Activated naive CD4-positive, alpha-beta T cell treated with anti-CD3 and anti-CD28 coated beads, Interleukin-2, amount 50 U/mL, for 72 hours (primary cell): ENCODE measurements around the gene C14orf132. TPM values are rescaled to one million over a fixed set of nuclear protein-coding genes. Genes with fewer than 3 reads are reported as not detected.

Experiments
- ATAC-seq, 2 donors: fragments of 150-1000 bp; cut with Tn5 transposase; 2 replicates each; pipeline ENCODE4 v1.10.0; 2021; ENCODE audit warnings: mild to moderate bottlenecking in 2 of 2, moderate library complexity in 2 of 2
- DNase-seq, 2 donors: peaks; one replicate each; pipeline ENCODE4 v3.0.0; 2021 to 2022; ENCODE audit warnings: low spot score in 2 of 2
- H3K27ac Mint-ChIP-seq, 2 donors: one replicate each; pipeline ENCODE4 v1.8.0; 2022; ENCODE audit warnings: mild to moderate bottlenecking in 2 of 2, mixed read lengths in 2 of 2
- H3K36me3 Mint-ChIP-seq, 2 donors: one replicate each; pipeline ENCODE4 v1.8.0; 2022; ENCODE audit warnings: mixed read lengths in 2 of 2
- H3K9me3 Mint-ChIP-seq, 2 donors: one replicate each; pipeline ENCODE4 v1.8.0; 2022; ENCODE audit warnings: mixed read lengths in 2 of 2
- total RNA-seq, 2 donors: library from RNA; stranded (reverse); gene quantifications; one replicate each; pipeline ENCODE4 v1.2.3, GENCODE V29; 2022

Gene C14orf132
- total RNA-seq, 2 donors from 2014 or later = 1.9 to 10.4 TPM

DNA sequence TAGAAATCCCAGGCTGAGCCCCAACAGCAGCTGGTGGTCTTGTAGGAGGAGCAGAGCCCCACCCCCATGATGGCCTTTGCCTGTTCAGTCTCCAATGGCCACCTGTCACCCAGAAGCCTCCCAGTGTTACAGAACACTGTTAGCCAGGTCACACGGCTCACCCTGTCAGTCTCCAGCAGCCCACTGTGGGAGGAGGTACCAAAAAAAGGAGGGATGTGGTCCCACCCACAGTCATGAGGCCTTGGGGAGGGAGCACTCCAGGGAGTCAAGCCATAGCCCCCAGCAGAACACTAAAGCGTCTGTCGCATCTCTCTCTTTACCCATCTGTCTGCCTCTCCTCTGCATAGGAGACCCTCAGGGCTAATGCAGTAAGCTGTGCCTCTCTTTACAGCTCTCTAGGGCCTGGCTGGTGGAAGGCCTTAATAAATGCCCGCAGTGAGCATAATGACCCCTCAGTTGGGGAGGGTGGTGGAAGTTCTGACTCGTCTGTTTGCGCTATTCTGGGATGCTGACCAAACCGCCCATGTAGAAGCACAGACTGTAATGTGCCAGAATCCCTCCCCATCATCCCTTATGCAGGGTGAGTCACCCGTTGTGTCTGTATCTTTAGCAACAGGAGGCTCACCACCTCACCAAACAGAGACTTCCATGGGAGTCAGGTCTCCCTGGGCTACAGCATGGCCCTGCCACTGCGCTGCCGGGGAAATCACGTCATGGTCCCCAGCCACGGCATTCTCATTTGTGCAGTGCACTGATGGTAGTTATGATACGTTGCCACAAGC, 14.6 kb downstream of the C14orf132 start:
- Mint-ChIP-seq H3K9me3 (no peaks in the 10 kb centered on the region), H3K27ac (no peak overlapping the region)
- no peak for ATAC-seq

DNA sequence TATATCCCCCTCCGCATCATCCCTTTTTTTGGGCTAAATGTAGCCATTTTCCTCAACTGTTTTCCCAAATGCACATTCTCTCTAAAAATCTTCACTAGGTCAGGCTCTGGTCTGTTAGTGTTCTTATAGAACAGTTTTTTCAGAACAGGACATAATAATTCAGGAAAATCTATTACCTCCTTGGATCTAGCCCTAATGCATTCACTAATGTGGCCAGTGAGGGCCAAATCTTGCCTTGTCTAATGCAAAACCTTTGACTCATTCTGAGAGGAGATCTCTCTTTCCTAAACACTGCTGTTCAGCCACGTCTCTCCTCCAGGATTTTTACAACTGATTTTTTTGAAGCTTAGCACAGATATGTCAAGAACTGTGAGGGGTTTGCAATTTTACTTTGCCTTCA, 15.5 kb downstream of the C14orf132 start:
- no peak overlapping the region for H3K27ac Mint-ChIP-seq
- H3K9me3 Mint-ChIP-seq = no peaks in the 10 kb centered on the region
- no peaks in the 10 kb centered on the region for H3K36me3 Mint-ChIP-seq
- no peak for DNase-seq
- no peak for ATAC-seq

More for the DNA sequence above, 14.6 kb downstream of the C14orf132 start:
- no peaks in the 10 kb centered on the region for H3K36me3 Mint-ChIP-seq
- DNase-seq = no peak

DNA sequence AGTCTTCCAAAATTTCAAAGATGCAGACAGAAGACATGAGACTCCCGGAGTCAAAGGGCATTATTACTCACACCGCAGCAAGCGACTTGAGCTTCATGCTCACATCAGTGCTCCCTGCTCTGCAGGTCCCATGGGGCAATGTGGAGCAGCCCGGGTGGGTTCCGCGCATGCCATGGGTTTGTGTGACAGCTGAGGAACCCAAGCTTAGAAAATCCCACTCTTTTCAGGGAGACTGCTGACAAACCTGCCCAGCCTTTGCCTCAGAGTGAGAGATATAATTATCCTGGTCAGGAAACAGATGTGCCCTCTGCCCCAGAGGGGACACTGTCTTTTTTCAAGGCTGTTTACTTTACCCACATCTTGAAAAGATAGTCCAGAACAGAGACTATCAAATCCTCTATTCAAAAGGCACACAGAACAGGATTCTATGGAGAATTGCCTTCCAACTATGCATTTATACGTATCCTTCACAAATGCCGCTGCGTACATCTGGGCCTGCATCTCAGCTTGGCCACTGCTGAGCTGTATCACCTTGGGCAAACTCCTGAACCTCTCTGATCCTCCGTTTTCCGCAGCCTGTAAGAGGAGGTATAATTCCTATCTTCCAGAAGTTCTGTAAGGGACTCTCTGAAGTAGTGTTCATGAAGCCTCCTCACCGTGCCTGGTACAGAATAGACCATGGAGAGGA, 16.0 kb downstream of the C14orf132 start:
- DNase-seq (no peak), ATAC-seq (no peak)
- Mint-ChIP-seq H3K36me3 (no peaks in the 10 kb centered on the region), H3K27ac (no peak overlapping the region), H3K9me3 (no peaks in the 10 kb centered on the region)

DNA sequence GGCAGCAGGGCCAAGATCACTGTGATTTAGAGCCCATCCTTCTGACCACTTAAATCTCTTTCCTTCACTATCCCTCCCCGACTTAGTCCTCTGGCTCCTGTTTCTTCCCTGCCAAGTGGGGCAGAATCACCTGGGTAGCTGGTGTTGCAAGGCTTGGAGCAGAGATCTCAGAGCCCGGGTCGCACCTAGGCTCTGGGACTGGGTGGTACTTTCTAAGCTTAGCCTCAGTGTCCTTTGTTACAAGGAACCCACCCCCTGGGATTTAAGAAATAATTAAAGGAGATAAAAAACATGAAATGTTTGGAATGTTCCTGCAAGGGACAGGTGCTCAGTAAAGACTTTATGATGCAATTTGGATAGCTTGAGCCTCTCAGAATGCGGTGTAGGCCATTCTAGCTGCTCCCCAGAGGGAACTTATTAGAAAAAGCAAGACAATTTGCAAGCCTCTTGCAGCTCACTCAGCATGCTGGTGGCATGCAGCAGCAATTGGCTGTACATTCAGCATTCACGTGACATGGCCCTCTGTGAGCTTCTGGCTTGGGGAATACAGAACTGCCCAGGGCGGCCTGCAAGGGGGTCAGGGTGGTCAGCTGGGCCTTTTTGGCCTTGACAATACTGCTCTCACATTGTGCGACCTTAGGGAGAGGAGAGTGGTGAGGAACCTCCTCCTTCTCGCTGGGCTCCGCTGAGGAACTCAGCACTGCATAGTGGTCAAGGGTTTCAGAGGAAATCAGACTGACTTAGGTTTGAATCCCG, 16.8 kb downstream of the C14orf132 start:
- Mint-ChIP-seq H3K9me3 (no peaks in the 10 kb centered on the region), H3K36me3 (no peaks in the 10 kb centered on the region), H3K27ac (no peak overlapping the region)
- DNase-seq (no peak), ATAC-seq (no peak)

DNA sequence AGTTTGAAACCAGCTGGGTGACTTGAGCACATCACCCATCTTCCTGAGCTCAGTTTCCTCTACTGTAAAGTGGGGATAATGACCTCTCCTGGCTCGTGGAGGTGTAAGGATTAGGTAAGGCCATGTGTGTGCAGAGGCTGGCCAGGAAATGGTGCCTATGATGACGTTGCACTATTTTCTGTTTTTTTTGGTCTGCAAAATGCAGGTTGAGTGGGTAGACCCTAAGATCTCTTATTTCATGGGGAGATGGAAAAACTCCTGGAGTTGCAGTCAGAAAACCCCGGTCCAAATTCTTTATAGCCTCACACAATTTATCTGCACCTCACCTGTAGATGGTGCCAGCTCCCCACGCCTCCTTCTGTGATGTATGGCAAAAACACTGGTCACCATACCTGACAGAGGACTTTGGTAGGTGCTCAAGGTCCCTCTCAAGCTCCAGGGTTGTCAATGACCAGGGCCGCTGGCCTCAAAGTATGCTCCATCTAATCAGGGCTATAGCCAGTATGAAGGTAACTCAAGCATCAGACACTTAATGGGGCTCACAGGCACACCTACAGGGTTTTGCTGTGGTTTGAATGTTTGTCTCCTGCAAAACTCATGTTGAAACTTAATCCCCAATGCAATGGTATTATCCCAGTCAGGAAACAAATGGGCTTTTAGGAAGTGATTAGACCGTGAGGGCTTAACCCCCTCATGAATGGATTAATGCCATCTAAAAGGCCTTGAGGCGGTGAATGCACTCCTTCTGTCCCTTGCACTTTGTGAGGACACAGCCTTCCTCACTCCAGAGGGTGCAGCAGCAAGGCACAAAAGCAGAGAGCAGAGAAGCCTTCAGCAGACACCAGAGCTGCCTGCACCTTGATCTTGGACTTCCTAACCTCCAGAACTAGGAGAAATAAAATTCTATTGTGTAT, 17.6 kb downstream of the C14orf132 start:
- no peaks in the 10 kb centered on the region for H3K36me3 Mint-ChIP-seq
- no peaks in the 10 kb centered on the region for H3K9me3 Mint-ChIP-seq
- no peak overlapping the region for H3K27ac Mint-ChIP-seq
- ATAC-seq = no peak
- no peak for DNase-seq

DNA sequence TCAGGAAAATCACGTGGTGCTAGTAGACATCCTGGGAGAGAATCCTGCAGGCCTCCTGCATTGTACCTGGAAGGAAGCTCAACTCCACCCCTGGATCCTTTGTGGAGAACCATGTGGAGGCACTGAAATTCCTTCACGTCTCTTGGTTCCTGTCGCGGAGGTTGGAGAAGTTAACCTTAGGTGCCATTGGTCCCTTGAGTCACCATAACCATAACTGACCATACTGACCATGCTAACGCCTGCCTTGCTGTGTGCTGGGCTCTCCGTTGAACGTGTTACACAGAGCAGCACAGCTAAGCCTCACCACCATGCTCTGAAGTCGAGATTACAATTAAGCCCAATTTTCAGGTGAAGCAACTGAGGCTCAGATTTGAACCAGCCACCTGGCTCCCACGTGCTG, 18.6 kb downstream of the C14orf132 start:
- DNase-seq (no peak), ATAC-seq (no peak)
- Mint-ChIP-seq H3K36me3 (no peaks in the 10 kb centered on the region), H3K27ac (no peak overlapping the region), H3K9me3 (no peaks in the 10 kb centered on the region)

DNA sequence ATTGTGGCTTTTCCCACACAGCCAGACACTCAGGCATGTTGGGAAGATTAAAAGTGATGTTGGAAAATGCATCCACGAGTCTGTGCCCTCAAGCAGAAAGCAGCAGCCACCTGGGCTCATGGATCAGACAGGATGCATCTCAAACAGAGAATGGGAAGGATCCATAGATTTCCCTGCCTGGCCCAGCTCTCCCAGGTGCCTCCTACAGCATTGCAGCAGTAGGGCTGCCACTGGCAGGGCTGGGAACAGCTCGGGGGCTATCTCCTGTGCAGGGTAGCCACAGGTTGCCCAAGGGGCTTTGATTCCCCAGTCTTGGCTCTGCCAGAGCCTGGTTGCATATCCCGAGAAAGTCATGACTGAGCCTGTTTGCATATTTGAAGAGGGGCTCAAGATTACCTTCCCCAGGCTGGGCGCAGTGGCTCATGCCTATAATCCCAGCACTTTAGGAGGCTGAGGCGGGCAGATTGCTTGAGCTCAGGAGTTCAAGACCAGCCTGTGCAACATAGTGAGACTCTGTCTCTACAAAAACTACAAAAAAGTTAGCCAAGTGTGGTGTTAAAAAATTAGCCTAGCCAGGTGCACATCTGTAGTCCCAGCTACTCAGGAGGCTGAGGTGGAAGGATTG, 19.5 kb downstream of the C14orf132 start:
- Mint-ChIP-seq H3K9me3 (no peaks in the 10 kb centered on the region), H3K27ac (no peak overlapping the region)
- ATAC-seq = no peak

DNA sequence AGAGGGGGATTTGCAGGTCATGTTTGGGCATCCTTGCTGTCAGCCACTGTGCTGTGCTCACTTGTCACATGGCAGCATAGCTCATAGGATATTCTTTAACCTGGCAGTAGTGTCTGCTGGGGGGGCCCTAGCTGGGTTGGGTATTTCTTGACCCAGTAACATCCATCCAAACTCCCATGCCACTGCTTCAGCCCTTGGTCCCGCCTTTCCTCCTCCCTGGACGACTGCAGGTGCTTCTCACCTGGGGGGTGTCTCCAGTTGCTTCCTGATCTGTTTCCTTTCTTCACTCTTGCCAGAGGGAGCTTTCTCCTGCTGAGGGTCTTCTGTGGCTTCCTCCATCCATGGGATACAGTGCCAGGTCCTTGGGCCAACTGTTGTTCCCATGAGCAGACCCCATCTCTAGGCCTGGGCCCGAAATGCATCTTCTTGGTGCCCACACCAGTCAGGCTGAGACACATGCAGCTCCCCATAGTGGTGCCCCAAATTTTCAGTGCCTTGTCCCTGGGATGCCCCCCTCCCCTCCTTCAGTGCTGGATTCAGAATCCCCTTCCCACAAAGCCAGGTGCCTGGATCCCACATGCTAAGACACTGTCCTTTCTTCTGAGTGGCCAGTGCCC, 20.5 kb downstream of the C14orf132 start:
- no peak for ATAC-seq
- H3K36me3 Mint-ChIP-seq = no peaks in the 10 kb centered on the region

More for the DNA sequence above, 19.5 kb downstream of the C14orf132 start:
- no peaks in the 10 kb centered on the region for H3K36me3 Mint-ChIP-seq
- no peak for DNase-seq

DNA sequence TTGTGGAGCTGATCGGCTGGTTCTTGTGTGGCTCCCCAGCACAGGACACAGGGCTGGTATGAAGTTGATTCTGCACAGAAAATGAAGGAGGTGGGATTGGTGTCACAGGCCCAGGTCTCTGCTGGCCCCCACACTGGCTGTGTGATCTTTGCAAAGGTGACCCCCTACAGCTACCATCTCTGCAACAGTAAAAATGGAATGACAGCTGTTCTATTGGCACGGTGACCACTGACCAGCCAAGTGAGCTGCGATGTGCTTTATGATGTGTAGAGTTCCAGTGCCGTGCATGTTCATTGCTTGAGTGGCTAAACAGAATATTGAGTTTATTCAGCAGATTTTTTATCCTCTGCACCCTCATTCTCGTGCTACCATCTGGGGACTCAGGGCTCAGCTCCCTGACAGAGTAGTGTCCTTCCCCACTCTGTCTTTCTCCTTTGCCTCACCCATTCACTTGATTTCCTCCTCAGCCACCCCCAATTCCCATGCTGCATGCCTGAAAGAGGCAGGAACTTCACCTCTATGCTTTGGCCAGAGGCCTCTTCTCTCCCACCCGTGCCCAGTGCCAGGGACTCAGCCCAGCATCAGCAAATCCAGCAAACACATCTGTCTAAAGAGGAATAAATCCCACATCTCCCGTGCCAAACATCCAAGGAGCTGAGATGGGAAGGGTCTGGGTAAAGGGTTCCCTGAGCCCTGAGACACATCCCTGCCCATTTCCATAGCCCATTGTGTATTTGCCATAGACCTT, 21.2 kb downstream of the C14orf132 start:
- H3K27ac Mint-ChIP-seq = peak overlapping the region in 1 of 2 donors; percentile 89
- ATAC-seq (no peak), DNase-seq (no peak)
- no peaks in the 10 kb centered on the region for H3K9me3 Mint-ChIP-seq
- H3K36me3 Mint-ChIP-seq = no peaks in the 10 kb centered on the region

More for the DNA sequence above, 20.5 kb downstream of the C14orf132 start:
- H3K27ac Mint-ChIP-seq = no peak overlapping the region
- H3K9me3 Mint-ChIP-seq = no peaks in the 10 kb centered on the region
- no peak for DNase-seq

DNA sequence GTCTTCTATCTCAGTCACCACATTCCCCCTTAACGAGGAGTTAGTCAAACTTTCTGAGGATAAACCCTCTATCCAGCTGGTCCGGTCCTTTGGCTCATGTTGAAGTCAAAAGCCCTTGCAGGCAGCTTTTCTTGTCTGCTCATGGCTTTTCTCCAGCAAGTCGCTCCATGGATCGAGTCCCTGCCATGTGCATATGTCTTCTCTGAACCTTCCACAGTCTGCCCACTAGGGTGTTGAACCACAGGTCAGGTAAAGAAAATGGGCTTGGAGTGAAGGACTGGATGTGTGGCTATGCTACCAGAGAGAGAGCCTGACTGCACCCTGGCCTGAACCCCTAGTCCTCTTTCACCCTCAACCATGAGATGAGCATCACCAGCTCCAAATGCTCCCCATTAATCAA, 22.8 kb downstream of the C14orf132 start:
- H3K9me3 Mint-ChIP-seq = no peaks in the 10 kb centered on the region
- H3K27ac Mint-ChIP-seq = no peak overlapping the region
- DNase-seq = no peak
- ATAC-seq = no peak
- H3K36me3 Mint-ChIP-seq = no peaks in the 10 kb centered on the region

DNA sequence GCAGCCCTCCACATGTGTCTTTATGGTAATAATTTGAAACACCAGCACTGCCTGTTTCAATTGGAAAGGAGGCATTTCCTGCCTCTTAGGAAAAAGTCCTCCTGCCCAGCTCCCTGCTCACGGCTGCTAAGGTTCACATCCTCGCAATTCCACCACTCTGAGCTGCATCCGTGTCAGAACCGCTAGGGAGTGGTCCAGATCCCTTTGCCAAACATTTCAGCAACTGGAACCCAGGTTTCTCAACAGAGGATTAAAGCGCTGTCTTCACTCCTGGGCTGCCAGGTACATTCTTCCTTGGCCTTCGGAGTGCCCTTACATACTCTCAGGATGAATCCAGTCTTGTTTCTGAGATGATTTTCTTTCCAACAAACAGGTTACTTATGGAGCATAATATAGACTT, 23.3 kb downstream of the C14orf132 start:
- H3K9me3 Mint-ChIP-seq = no peaks in the 10 kb centered on the region
- DNase-seq (no peak), ATAC-seq (no peak)
- H3K27ac Mint-ChIP-seq = no peak overlapping the region
- H3K36me3 Mint-ChIP-seq = no peaks in the 10 kb centered on the region

DNA sequence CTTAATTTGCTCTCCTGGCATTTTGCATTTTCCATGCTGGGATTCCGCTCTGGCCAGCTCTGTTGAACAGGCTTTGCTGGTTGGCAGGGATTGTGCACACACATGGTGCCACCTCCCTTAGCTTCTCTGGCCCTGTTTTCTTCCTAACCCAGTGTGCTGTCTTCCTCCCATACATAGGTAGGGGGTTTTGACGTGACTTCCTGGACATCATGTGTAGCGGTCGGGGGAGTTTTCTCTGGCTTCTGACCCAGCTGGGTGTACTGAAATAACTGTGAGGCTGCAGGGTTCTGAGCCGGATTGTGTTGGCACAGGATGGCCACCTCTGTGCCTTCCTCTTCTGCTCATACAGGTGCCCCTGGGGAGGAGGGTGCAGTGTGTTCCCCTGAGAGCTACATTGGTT, 25.7 kb downstream of the C14orf132 start:
- ATAC-seq (no peak), DNase-seq (no peak)
- Mint-ChIP-seq H3K36me3 (no peaks in the 10 kb centered on the region), H3K9me3 (no peaks in the 10 kb centered on the region), H3K27ac (no peak overlapping the region)

DNA sequence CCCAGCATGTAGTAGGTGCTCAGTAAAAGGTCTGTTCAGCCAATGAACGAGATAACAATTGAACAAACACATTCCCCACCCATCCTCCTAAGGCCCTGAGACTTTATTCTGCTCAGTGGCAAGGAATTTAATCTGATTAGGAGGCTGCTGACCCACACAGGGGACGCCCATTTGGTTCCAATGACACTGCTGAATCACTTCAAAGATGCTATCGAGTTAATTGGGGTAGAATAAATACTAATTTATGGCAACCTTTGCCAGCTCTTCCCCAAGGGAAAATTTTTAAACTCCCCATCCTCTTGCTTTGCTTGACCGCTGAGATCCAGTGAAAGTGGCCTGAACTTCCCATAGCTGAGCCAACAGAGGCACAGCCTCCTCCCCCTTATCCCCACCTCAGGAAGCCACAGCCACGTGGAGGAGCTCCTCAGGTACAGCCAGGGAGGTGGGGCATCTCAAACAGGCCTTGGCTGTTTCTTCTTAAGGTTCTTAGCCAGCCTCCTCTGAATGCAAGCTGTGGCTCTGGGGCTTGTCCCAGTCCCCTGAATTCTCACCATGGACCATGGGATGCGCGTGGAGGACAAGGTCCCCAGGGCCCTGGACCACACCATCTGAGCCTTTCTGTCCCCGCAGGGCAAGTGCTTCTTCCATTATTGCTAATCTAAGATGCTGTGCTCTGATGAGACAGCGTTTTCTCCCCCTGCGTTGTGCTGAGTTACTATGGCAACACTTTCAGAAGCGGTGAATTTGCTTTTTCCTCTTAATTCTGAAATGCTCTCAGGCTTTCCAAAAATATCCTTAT, 26.7 kb downstream of the C14orf132 start:
- peak overlapping the region in 1 of 2 donors; percentile 21 for H3K27ac Mint-ChIP-seq
- H3K36me3 Mint-ChIP-seq = no peaks in the 10 kb centered on the region
- ATAC-seq (no peak), DNase-seq (peak in 1 of 2 donors; percentile 20)
- H3K9me3 Mint-ChIP-seq = no peaks in the 10 kb centered on the region

DNA sequence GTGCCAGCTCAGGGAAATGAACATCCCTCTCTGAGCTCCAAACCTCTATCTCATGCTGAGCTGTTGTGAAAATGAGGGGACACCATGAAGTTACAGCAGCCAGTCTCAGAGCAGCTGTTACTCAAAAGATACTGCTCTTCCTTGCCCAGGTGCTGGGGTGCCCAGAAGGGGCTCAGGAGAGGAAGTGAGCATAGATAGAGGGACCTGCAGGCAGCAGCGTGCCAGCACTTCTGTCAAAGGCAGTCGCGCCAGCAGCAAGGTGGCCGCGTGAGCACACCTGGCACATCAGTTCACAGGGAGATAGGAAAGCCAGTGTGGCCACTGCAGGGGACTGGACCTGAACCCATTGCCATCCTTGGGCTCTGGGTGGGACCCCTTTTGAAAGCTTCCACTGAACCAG, 27.8 kb downstream of the C14orf132 start:
- H3K27ac Mint-ChIP-seq = peak overlapping the region in 1 of 2 donors; percentile 44
- DNase-seq = peak in 1 of 2 donors; percentile 47
- no peaks in the 10 kb centered on the region for H3K36me3 Mint-ChIP-seq
- H3K9me3 Mint-ChIP-seq = no peaks in the 10 kb centered on the region
- ATAC-seq = no peak
